Measurements from ENCODE around the gene TPGS1.

Gene TPGS1, protein sequence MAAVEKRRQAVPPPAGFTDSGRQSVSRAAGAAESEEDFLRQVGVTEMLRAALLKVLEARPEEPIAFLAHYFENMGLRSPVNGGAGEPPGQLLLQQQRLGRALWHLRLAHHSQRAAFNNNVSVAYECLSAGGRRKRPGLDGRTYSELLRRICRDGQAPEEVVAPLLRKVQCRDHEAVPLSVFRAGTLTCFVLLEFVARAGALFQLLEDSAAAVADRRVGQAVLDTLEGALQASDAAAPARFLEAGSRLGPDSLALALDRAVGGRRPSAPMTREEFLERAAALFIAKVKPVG

DNA sequence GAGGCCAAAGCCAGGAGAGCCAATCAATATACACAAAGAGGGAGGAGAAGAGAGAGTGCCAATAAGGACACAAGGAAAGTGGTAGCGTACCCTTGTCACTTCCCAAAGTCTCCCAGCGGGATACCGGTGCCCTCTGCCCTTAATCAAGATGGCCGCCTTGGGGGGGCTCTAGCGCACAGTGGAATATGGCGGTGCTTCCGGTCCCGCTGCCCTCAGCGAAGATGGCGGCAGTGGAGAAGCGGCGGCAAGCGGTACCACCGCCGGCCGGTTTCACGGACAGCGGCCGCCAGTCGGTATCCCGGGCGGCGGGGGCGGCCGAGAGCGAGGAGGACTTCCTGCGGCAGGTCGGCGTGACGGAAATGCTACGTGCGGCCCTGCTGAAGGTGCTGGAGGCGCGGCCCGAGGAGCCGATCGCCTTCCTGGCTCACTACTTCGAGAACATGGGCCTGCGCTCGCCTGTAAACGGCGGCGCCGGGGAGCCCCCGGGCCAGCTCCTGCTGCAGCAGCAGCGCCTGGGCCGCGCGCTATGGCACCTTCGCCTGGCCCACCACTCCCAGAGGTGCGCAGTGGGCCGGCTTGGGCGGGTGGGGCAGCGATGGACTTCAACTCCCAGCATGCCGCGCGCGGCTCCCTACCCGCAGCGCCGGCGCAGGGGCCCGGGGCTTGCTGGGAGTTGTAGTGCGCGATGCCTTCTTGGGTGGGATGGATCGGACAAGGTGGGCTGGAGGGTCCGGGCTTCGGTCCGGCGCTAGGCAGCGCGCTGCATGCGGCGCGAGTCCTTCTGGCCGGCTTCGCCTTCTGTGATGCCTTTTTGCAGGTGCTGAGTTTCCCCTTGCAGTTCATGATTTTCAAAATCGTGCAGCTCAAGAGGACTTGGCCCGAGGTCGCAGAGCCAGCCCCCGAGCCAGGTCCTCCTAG lies at the start of gene TPGS1:
TSS of gene TPGS1 (plus strand) at position 212 of the 918 bp plus-strand sequence. CDS start at position 222, 10 bp downstream.
- peak; percentile 96 for DNase-seq (ENCODE audit: low read depth)
- no peak for TF ChIP-seq POLR2A (IDR thresholded peaks at IDR 0.05; ENCODE audit: extremely low read depth, insufficient read length)
- TF ChIP-seq, protein P1, sequence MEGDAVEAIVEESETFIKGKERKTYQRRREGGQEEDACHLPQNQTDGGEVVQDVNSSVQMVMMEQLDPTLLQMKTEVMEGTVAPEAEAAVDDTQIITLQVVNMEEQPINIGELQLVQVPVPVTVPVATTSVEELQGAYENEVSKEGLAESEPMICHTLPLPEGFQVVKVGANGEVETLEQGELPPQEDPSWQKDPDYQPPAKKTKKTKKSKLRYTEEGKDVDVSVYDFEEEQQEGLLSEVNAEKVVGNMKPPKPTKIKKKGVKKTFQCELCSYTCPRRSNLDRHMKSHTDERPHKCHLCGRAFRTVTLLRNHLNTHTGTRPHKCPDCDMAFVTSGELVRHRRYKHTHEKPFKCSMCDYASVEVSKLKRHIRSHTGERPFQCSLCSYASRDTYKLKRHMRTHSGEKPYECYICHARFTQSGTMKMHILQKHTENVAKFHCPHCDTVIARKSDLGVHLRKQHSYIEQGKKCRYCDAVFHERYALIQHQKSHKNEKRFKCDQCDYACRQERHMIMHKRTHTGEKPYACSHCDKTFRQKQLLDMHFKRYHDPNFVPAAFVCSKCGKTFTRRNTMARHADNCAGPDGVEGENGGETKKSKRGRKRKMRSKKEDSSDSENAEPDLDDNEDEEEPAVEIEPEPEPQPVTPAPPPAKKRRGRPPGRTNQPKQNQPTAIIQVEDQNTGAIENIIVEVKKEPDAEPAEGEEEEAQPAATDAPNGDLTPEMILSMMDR (IDR thresholded peaks at IDR 0.05; ENCODE audit: low read depth, low read length): no peak
- TF ChIP-seq, protein P2, sequence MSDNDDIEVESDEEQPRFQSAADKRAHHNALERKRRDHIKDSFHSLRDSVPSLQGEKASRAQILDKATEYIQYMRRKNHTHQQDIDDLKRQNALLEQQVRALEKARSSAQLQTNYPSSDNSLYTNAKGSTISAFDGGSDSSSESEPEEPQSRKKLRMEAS (IDR thresholded peaks at IDR 0.05; ENCODE audit: low read depth, low read length): no peak
- TF ChIP-seq MYC (IDR thresholded peaks at IDR 0.05; ENCODE audit: low read depth, low read length): no peak
- peak within 1 kb of the TSS; percentile 69 for H3K4me3 ChIP-seq (ENCODE audit: low read depth, low read length)

DNA sequence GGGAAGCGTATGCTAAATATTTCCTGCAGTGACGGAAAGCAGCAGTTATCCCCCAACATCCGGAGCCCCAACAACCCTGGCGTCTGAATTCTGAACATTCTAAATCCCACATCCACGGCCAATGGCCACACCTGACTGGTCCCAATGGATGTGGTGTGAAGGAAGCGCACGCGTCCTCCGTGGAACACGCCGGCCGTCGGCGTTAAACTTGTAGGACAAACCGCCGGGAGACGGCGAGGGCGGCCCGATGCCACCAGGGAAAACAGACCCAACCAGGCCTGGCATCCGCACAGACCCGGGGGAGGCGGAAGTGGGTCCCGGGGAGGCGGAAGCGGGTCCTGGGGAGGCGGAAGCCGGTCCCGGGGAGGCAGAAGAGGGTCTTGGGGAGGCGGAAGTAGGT lies 49.7 kb upstream of the TPGS1 start:
- H3K4me3 ChIP-seq (ENCODE audit: low read depth, low read length): no peak overlapping the region
- TF ChIP-seq, protein P1 (IDR thresholded peaks at IDR 0.05; ENCODE audit: low read depth, low read length): no peak
- no peak for TF ChIP-seq MYC (IDR thresholded peaks at IDR 0.05; ENCODE audit: low read depth, low read length)
- TF ChIP-seq, protein P2 (IDR thresholded peaks at IDR 0.05; ENCODE audit: low read depth, low read length): no peak
- TF ChIP-seq POLR2A (IDR thresholded peaks at IDR 0.05; ENCODE audit: extremely low read depth, insufficient read length): no peak
- DNase-seq (ENCODE audit: low read depth): no peak

DNA sequence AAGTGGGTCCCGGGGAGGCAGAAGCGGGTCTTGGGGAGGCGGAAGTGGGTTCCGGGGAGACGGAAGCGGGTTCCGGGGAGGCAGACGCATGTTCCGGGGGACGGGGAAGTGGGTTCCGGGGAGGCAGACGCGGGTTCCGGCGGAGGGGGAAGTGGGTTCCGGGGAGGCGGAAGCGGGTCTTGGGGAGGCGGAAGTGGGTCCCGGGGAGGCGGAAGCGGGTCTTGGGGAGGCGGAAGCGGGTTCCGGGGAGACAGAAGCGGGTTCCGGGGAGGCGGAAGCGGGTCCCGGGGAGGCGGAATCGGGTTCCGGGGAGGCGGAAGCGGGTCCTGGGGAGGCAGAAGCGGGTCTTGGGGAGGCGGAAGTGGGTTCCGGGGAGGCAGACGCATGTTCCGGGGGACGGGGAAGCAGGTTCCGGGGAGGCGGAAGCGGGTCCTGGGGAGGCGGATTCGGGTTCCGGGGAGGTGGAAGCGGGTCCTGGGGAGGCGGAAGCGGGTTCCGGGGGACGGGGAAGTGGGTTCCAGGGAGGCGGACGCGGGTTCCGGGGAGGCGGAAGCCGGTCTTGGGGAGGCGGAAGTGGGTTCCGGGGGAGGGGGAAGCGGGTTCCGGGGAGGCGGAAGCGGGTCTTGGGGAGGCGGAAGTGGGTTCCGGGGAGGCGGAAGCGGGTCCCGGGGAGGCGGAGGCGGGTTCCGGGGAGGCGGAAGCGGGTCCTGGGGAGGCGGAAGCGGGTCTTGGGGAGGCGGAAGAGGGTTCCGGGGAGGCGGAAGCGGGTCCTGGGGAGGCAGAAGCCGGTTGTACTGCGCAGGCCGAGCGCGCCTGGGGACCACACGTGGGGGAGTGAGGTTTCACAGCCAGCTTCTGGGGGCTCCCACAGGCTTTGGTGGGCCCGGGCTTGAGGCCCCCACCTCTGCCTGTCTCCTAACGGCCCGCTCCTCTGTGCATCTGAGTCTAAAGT lies 48.9 kb upstream of the TPGS1 start:
- no peak overlapping the region for H3K4me3 ChIP-seq (ENCODE audit: low read depth, low read length)
- TF ChIP-seq, protein P2 (IDR thresholded peaks at IDR 0.05; ENCODE audit: low read depth, low read length): no peak
- TF ChIP-seq, protein P1 (IDR thresholded peaks at IDR 0.05; ENCODE audit: low read depth, low read length): no peak
- TF ChIP-seq MYC (IDR thresholded peaks at IDR 0.05; ENCODE audit: low read depth, low read length) (no peak), POLR2A (IDR thresholded peaks at IDR 0.05; ENCODE audit: extremely low read depth, insufficient read length) (no peak)
- no peak for DNase-seq (ENCODE audit: low read depth)

DNA sequence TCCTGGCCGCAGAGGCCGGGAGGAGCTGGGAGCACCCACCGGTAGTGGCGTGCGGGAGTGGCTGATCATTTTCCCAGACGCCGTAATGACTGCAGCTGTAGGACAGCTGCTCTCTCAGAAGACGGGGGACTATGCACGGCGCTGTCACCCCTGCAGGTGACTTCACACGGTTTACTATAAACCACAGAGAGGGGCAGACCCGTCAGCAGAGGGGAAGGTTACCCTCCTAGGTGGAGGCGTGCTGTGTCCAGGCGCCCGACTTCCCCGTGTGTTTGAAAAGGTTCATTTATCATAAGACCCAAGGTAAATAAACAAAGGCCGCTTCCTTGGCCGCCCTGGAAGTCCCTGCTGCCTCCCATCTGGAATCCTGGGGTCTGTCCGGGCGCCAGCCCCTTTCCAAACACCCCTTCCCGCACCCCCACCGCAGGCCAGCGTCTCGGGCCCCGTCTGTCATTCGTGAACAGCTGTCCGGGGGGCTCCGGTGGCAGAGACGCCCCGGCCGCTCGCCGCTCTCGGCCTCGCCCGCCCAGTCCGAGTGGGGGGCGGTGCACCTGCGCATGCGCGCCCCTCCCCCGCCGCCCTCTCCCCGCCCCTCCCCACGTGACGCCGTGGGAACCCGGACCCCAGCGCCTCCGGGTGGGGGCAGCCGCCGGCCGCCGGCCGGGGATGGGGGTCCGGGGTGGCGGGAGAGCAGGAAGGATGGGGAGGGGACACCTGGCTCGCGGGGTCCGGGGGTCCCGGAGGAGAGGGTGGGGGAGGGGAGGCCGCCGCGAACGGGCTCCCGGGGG lies 47.4 kb upstream of the TPGS1 start:
- TF ChIP-seq, protein P2 (IDR thresholded peaks at IDR 0.05; ENCODE audit: low read depth, low read length): no peak
- TF ChIP-seq, protein P1 (IDR thresholded peaks at IDR 0.05; ENCODE audit: low read depth, low read length): no peak
- TF ChIP-seq POLR2A (IDR thresholded peaks at IDR 0.05; ENCODE audit: extremely low read depth, insufficient read length) (no peak), MYC (IDR thresholded peaks at IDR 0.05; ENCODE audit: low read depth, low read length) (no peak)
- DNase-seq (ENCODE audit: low read depth): peak; percentile 20
- no peak overlapping the region for H3K4me3 ChIP-seq (ENCODE audit: low read depth, low read length)
